H1 (cell line): Measurements from ENCODE around the gene PNPLA1. TPM values are rescaled to one million over a fixed set of nuclear protein-coding genes. Genes with fewer than 3 reads are reported as not detected.

ENCODE experiments used
- CTCF ChIA-PET: fragments of 300-600 bp; sonication (Branson Sonifier 250); formaldehyde crosslinking; loops from one replicate; lab custom pipeline; 2021; ENCODE audit not compliant: partially characterized antibody; lab: Charles Lee
- POLR2A ChIA-PET: fragments of 300-600 bp; sonication (Branson Sonifier 250); formaldehyde crosslinking; loops from one replicate; lab custom pipeline; 2021; ENCODE audit warnings: inconsistent platforms; ENCODE audit not compliant: partially characterized antibody; lab: Charles Lee
- DNase-seq, 2 experiments: peaks; one replicate each; pipeline versions ENCODE4 v3.0.0 to v3.0.0-alpha.2; 2010 to 2022; ENCODE audit warnings: low spot score in 2 of 2, low read depth in 1 of 2, mixed read lengths in 1 of 2
- FAIRE-seq: peaks from 2 replicates; lab custom pipeline; 2011; peaks lifted over from hg19 to GRCh38; lab: Jason Lieb, UNC
- H2AFZ ChIP-seq: 2 replicates; pipeline ENCODE4 v1.8.1; 2012; ENCODE audit warnings: low read length, inconsistent platforms
- H2AK5ac ChIP-seq: 2 replicates; pipeline ENCODE4 v1.6.1; 2013; ENCODE audit warnings: low read depth, low read length
- H2BK120ac ChIP-seq: replicated peaks from 2 replicates; pipeline ENCODE3; 2013; ENCODE audit warnings: low read depth, low read length, inconsistent platforms
- H2BK12ac ChIP-seq: 2 replicates; pipeline ENCODE4 v1.6.1; 2013; ENCODE audit warnings: low read depth, low read length
- H2BK15ac ChIP-seq: 2 replicates; pipeline ENCODE4 v1.6.1; 2013; ENCODE audit warnings: low read length
- H2BK20ac ChIP-seq: 2 replicates; pipeline ENCODE4 v1.6.1; 2013; ENCODE audit warnings: low read length
- H2BK5ac ChIP-seq: 2 replicates; pipeline ENCODE4 v1.6.1; 2013; ENCODE audit warnings: low read depth, low read length
- H3K14ac ChIP-seq: 2 replicates; pipeline ENCODE4 v1.6.1; 2013; ENCODE audit warnings: inconsistent platforms; ENCODE audit not compliant: insufficient read length
- H3K18ac ChIP-seq: 2 replicates; pipeline ENCODE4 v1.6.1; 2013; ENCODE audit warnings: low read length; ENCODE audit errors: extremely low read depth
- H3K23ac ChIP-seq: 2 replicates; pipeline ENCODE4 v1.6.1; 2013; ENCODE audit warnings: inconsistent platforms; ENCODE audit not compliant: insufficient read length
- H3K23me2 ChIP-seq: 2 replicates; pipeline ENCODE4 v1.6.1; 2013; ENCODE audit warnings: low read depth, low read length
- H3K27ac ChIP-seq: 2 replicates; pipeline ENCODE4 v1.6.1; 2011; ENCODE audit warnings: low read depth, low read length, inconsistent platforms
- H3K27me3 ChIP-seq, 4 experiments: replicated peaks in 1 of 4; 1 replicate in 1 of 4; 2 replicates in 3 of 4; pipeline versions ENCODE4 v1.6.1 to v1.8.1; 2011 to 2013; ENCODE audit warnings: low read length in 3 of 4, mild to moderate bottlenecking in 3 of 4, inconsistent platforms in 2 of 4, mixed read lengths in 2 of 4, moderate library complexity in 1 of 4; ENCODE audit not compliant: control insufficient read depth in 3 of 4, insufficient read depth in 3 of 4; ENCODE audit errors: extremely low read depth in 1 of 4
- H3K36me3 ChIP-seq, 4 experiments: 2 replicates each; pipeline versions ENCODE4 v1.6.1 to v1.8.1; 2011 to 2013; ENCODE audit warnings: mild to moderate bottlenecking in 4 of 4, low read length in 3 of 4, moderate library complexity in 2 of 4, control low read depth in 1 of 4, inconsistent platforms in 1 of 4; ENCODE audit not compliant: insufficient read depth in 4 of 4, control insufficient read depth in 2 of 4
- H3K4ac ChIP-seq: replicated peaks from 2 replicates; pipeline ENCODE3; 2013; ENCODE audit warnings: low read length, low read depth, mixed read lengths, inconsistent platforms; ENCODE audit not compliant: insufficient read length
- H3K4me1 ChIP-seq, 4 experiments: replicated peaks in 1 of 4; 1 replicate in 1 of 4; 2 replicates in 3 of 4; pipeline versions ENCODE4 v1.6.1 to v1.8.1; 2011 to 2013; ENCODE audit warnings: low read length in 3 of 4, inconsistent platforms in 2 of 4, mixed read lengths in 1 of 4; ENCODE audit not compliant: insufficient read depth in 4 of 4, control insufficient read depth in 3 of 4
- H3K4me2 ChIP-seq, 2 experiments: 2 replicates each; pipeline versions ENCODE4 v1.6.1 to v1.8.1; 2011 to 2013; ENCODE audit warnings: low read depth in 2 of 2, low read length in 2 of 2, control low read depth in 1 of 2, inconsistent platforms in 1 of 2, mild to moderate bottlenecking in 1 of 2; ENCODE audit not compliant: insufficient read depth in 1 of 2
- H3K4me3 ChIP-seq, 4 experiments: fragments of 200-600, 300-600 bp in 1 of 4; sonication (generic), shearing (Covaris generic), sonication (Bioruptor Twin) in 1 of 4; 2 replicates each; pipeline versions ENCODE4 v1.5.1 to v1.8.1; 2011 to 2016; ENCODE audit warnings: low read length in 4 of 4, low read depth in 3 of 4, control low read depth in 2 of 4, inconsistent platforms in 2 of 4, mild to moderate bottlenecking in 2 of 4, mixed read lengths in 1 of 4, moderate library complexity in 1 of 4; ENCODE audit not compliant: insufficient read depth in 2 of 4; ENCODE audit errors: extremely low read depth in 1 of 4
- H3K56ac ChIP-seq: replicated peaks from 2 replicates; pipeline ENCODE3; 2013; ENCODE audit warnings: low read depth, mild to moderate bottlenecking, mixed read lengths, low read length, inconsistent platforms; ENCODE audit not compliant: insufficient read length
- H3K79me1 ChIP-seq: 2 replicates; pipeline ENCODE4 v1.6.1; 2013; ENCODE audit warnings: low read depth, low read length, control low read depth
- H3K79me2 ChIP-seq, 2 experiments: 2 replicates each; pipeline versions ENCODE4 v1.6.1 to v1.8.1; 2012 to 2013; ENCODE audit warnings: low read length in 2 of 2, mild to moderate bottlenecking in 2 of 2, inconsistent platforms in 1 of 2; ENCODE audit not compliant: insufficient read depth in 2 of 2, control insufficient read depth in 1 of 2
- H3K9ac ChIP-seq, 4 experiments: replicated peaks in 1 of 4; 1 replicate in 1 of 4; 2 replicates in 3 of 4; pipeline versions ENCODE4 v1.6.1 to v1.8.1; 2011 to 2013; ENCODE audit warnings: low read depth in 3 of 4, low read length in 3 of 4, control low read depth in 2 of 4, mild to moderate bottlenecking in 2 of 4, moderate library complexity in 2 of 4, inconsistent platforms in 1 of 4; ENCODE audit errors: extremely low read depth in 1 of 4
- H3K9me3 ChIP-seq, 2 experiments: 2 replicates each; pipeline versions ENCODE4 v1.6.1 to v1.8.1; 2012 to 2013; ENCODE audit warnings: mild to moderate bottlenecking in 2 of 2, moderate library complexity in 2 of 2, control low read depth in 1 of 2, inconsistent platforms in 1 of 2, low read depth in 1 of 2, low read length in 1 of 2, mixed read lengths in 1 of 2; ENCODE audit not compliant: insufficient read depth in 2 of 2
- H4K20me1 ChIP-seq, 2 experiments: replicated peaks in 1 of 2; 2 replicates each; pipeline versions ENCODE3 to v1.8.1; 2011 to 2013; ENCODE audit warnings: inconsistent platforms in 2 of 2, low read length in 2 of 2, mild to moderate bottlenecking in 1 of 2; ENCODE audit not compliant: insufficient read depth in 2 of 2, control insufficient read depth in 1 of 2
- H4K5ac ChIP-seq: 2 replicates; pipeline ENCODE4 v1.6.1; 2013; ENCODE audit warnings: low read length, low read depth, mixed read lengths, inconsistent platforms; ENCODE audit not compliant: insufficient read length
- H4K8ac ChIP-seq: 2 replicates; pipeline ENCODE4 v1.8.0; 2013; ENCODE audit warnings: mild to moderate bottlenecking, moderate library complexity, low read length, inconsistent platforms; ENCODE audit not compliant: insufficient read depth; ENCODE audit errors: extremely low read depth
- H4K91ac ChIP-seq: replicated peaks from 2 replicates; pipeline ENCODE3; 2013; ENCODE audit warnings: low read length, mixed read lengths, inconsistent platforms; ENCODE audit not compliant: insufficient read length
- EGR1 ChIP-seq: IDR thresholded peaks from 2 replicates; pipeline ENCODE4 v1.6.1; 2011; ENCODE audit warnings: low read depth, low read length, borderline replicate concordance
- USF2 ChIP-seq: IDR thresholded peaks from 2 replicates; pipeline ENCODE4 v1.6.1; 2011; ENCODE audit warnings: low read length, improper control_type of control experiment
- WGBS, 2 experiments: shearing (Covaris generic) in 1 of 2; methylation state at CpG; one replicate each; pipeline versions ENCODE4 v1.1.6 to v1.1.7; 2013 to 2015; ENCODE audit warnings: low lambda C conversion rate in 2 of 2, mixed read lengths in 2 of 2, inconsistent platforms in 1 of 2, low coverage in 1 of 2, missing lambda C conversion rate in 1 of 2; ENCODE audit not compliant: insufficient replicate concordance in 2 of 2, insufficient coverage in 1 of 2, insufficient read length in 1 of 2; ENCODE audit errors: extremely low coverage in 1 of 2, missing lambda C conversion rate in 1 of 2; 5-methylcytosine and 5-hydroxymethylcytosine counted together
- polyA plus RNA-seq, 7 experiments: library from polyadenylated mRNA; depleted of rRNA in 3 of 7; stranded (reverse) in 5 of 7; unstranded in 2 of 7; fragments of >200 nt in 5 of 7; fragments of 200-250 nt in 2 of 7; gene quantifications; 1 replicate in 5 of 7; 2 replicates in 1 of 7; 4 replicates in 1 of 7; pipeline versions ENCODE4 v1.2.1 to v1.2.3, GENCODE V29; 2011 to 2013; ENCODE audit warnings: missing spikeins in 2 of 7, mixed read lengths in 2 of 7
- total RNA-seq: library from RNA; stranded (reverse); fragmentation: NEBNext Ultra II Directional; extraction: Animal tissue kit (Norgen Biotek cat#: 25700); gene quantifications from 2 replicates; pipeline ENCODE4 v1.2.1, GENCODE V29; 2021

Gene PNPLA1
- total and polyA plus RNA-seq, 2 of the 8 experiments (the other 6 are each of a cell fraction or from before 2014, with no cell fraction given) = not detected

- Histone ChIP-seq H3K79me1 (no peaks in the 10 kb centered on the region), H3K4me1 (peaks cover 0 to 2% (median 0%) of the 10 kb centered on the region in 4 experiments; a peak in 1 of 7 replicates), H3K79me2 (no peaks in the 10 kb centered on the region), H3K27ac (no peak overlapping the region), H2AK5ac (no peak overlapping the region), H3K9me3 (no peaks in the 10 kb centered on the region), H3K9ac (no peak overlapping the region), H3K18ac (no peak overlapping the region), H2BK15ac (no peak overlapping the region), H3K23ac (no peak overlapping the region), H3K36me3 (no peaks in the 10 kb centered on the region; a peak in 1 of 8 replicates), H2BK5ac (no peak overlapping the region), H4K8ac (no peak overlapping the region), H3K4ac (no peak overlapping the region), H4K5ac (no peak overlapping the region), H2BK12ac (no peak overlapping the region), H3K4me2 (no peak overlapping the region), H3K23me2 (peaks cover 2% of the 10 kb centered on the region; the same call in 1 of the 2 replicates), H3K56ac (no peak overlapping the region), H3K14ac (no peak overlapping the region), H4K91ac (no peak overlapping the region), H2AFZ (no peak overlapping the region), H3K4me3 (no peak overlapping the region), H4K20me1 (no peaks in the 10 kb centered on the region), H2BK20ac (no peak overlapping the region)
- POLR2A ChIA-PET = interaction anchor here (1.6 kb wide), 1 partner anchor 11 kb away, joined by 4 read pairs; no protein-coding TSS in a partner anchor
- no peak for FAIRE-seq
- WGBS, 2 experiments = 95% methylated on average over 3 of the region's 3 CpGs; no CpG with 5 or more reads in 1 of the 2 experiments
- no peak for DNase-seq
- TF ChIP-seq USF2 (no peak), EGR1 (no peak)
- TF ChIP-seq, all 59 proteins: peak for 0
- 0 out of 7 replicates have a peak, but pooled peaks cover 0 to 3% (median 0%) of the 10 kb centered on the region in 4 experiments for H3K27me3 ChIP-seq
- no peak overlapping the region for H2BK120ac ChIP-seq
- CTCF ChIA-PET = interaction anchor here (0.9 to 1.9 kb wide), 7 partner anchors 9 to 157 kb away, joined by 3 to 6 read pairs (median 3); no protein-coding TSS in a partner anchor
Measured at GRCh38 chr6:36280467-36280866, 10.6 kb downstream of the PNPLA1 start.
